Endothelial cell (in vitro differentiated cells): ENCODE measurements around the gene GREB1L. TPM values are rescaled to one million over a fixed set of nuclear protein-coding genes. Genes with fewer than 3 reads are reported as not detected.

Experiments
- DNase-seq: peaks from one replicate; pipeline ENCODE4 v3.0.0; 2021; ENCODE audit warnings: low spot score
- H3K27ac Mint-ChIP-seq: one replicate; pipeline ENCODE4 v1.8.0; 2021; ENCODE audit warnings: mixed read lengths, inconsistent platforms; ENCODE audit not compliant: unreplicated experiment
- H3K27me3 Mint-ChIP-seq: one replicate; pipeline ENCODE4 v1.8.0; 2021; ENCODE audit warnings: mild to moderate bottlenecking, moderate library complexity, mixed read lengths, inconsistent platforms; ENCODE audit not compliant: unreplicated experiment
- H3K36me3 Mint-ChIP-seq: one replicate; pipeline ENCODE4 v1.8.0; 2021; ENCODE audit warnings: mild to moderate bottlenecking, low read depth, mixed read lengths, inconsistent platforms; ENCODE audit not compliant: unreplicated experiment
- H3K4me1 Mint-ChIP-seq: one replicate; pipeline ENCODE4 v1.8.0; 2021; ENCODE audit warnings: mild to moderate bottlenecking, mixed read lengths, inconsistent platforms; ENCODE audit not compliant: unreplicated experiment
- H3K4me3 Mint-ChIP-seq: one replicate; pipeline ENCODE4 v1.8.0; 2021; ENCODE audit warnings: mild to moderate bottlenecking, mixed read lengths, inconsistent platforms; ENCODE audit not compliant: unreplicated experiment
- H3K9me3 Mint-ChIP-seq: one replicate; pipeline ENCODE4 v1.8.0; 2021; ENCODE audit warnings: mixed read lengths, inconsistent platforms; ENCODE audit not compliant: unreplicated experiment
- CTCF ChIP-seq: fragments of 200-600 bp; sonication (generic); IDR thresholded peaks from one replicate; pipeline ENCODE4 v1.5.0; 2021; ENCODE audit warnings: antibody characterized with exemption; ENCODE audit not compliant: unreplicated experiment
- total RNA-seq: library from RNA; stranded (reverse); fragmentation: NEBNext Ultra II Directional; extraction: Animal tissue kit (Norgen Biotek cat#: 25700); gene quantifications from one replicate; pipeline ENCODE4 v1.2.1, GENCODE V29; 2021; ENCODE audit not compliant: unreplicated experiment

Gene GREB1L
- total RNA-seq, 1 donor from 2014 or later, result 105 TPM

GRCh38 chr18:21486905-21487437 lies 244.9 kb downstream of the GREB1L start:
- Mint-ChIP-seq H3K9me3 (no peaks in the 10 kb centered on the region), H3K27ac (no peak overlapping the region), H3K4me3 (peak overlapping the region; percentile 9), H3K27me3 (no peaks in the 10 kb centered on the region), H3K4me1 (peaks cover 7% of the 10 kb centered on the region), H3K36me3 (peaks cover 33% of the 10 kb centered on the region)
- DNase-seq, result no peak
- no peak for TF ChIP-seq CTCF

- peak; percentile 83 for TF ChIP-seq CTCF
- DNase-seq, result peak; percentile 53
- H3K27ac Mint-ChIP-seq, result no peak overlapping the region
- peaks cover 32% of the 10 kb centered on the region for H3K36me3 Mint-ChIP-seq
- H3K9me3 Mint-ChIP-seq, result no peaks in the 10 kb centered on the region
- no peaks in the 10 kb centered on the region for H3K27me3 Mint-ChIP-seq
- peaks cover 7% of the 10 kb centered on the region for H3K4me1 Mint-ChIP-seq
- no peak overlapping the region for H3K4me3 Mint-ChIP-seq
These were observed 247.2 kb downstream of the GREB1L start for GRCh38 chr18:21489119-21489750.

- Mint-ChIP-seq H3K4me1 (peaks cover 5% of the 10 kb centered on the region), H3K27me3 (no peaks in the 10 kb centered on the region), H3K4me3 (no peak overlapping the region), H3K36me3 (peaks cover 29% of the 10 kb centered on the region), H3K9me3 (no peaks in the 10 kb centered on the region), H3K27ac (no peak overlapping the region)
- TF ChIP-seq CTCF, result no peak
- no peak for DNase-seq
These were observed 248.0 kb downstream of the GREB1L start for GRCh38 chr18:21489919-21490495.

- DNase-seq, result no peak
- H3K4me1 Mint-ChIP-seq, result no peaks in the 10 kb centered on the region
- H3K36me3 Mint-ChIP-seq, result peaks cover 29% of the 10 kb centered on the region
These were observed 248.7 kb downstream of the GREB1L start for GRCh38 chr18:21490748-21491147.

More at GRCh38 chr18:21490748-21491147, 248.7 kb downstream of the GREB1L start:
- no peak for TF ChIP-seq CTCF
- Mint-ChIP-seq H3K27ac (no peak overlapping the region), H3K9me3 (no peaks in the 10 kb centered on the region), H3K4me3 (no peak overlapping the region), H3K27me3 (no peaks in the 10 kb centered on the region)
